SK-N-SH (cell line): ENCODE measurements around the gene ROPN1. TPM values are rescaled to one million over a fixed set of nuclear protein-coding genes. Genes with fewer than 3 reads are reported as not detected.
"Not testable (repeated sequence)": the region's sequence is repeated elsewhere in the genome, so short reads cannot be mapped to it uniquely, and the experiment has no call there.

Source experiments
- CTCF ChIA-PET: fragments of 300-600, 350-600 bp; formaldehyde crosslinking; extraction: SDS; loops from one replicate; lab custom pipeline; 2021; lab: Yijun Ruan, JAX
- POLR2A ChIA-PET: fragments of 350-600 bp; sonication (Branson Sonifier 250); formaldehyde crosslinking; extraction: SDS; loops from one replicate; lab custom pipeline; 2020; ENCODE audit warnings: antibody characterized with exemption, inconsistent platforms; lab: Yijun Ruan, JAX
- DNase-seq: peaks from one replicate; pipeline ENCODE4 v3.0.0; 2012
- H2AFZ ChIP-seq: fragments of 200-600 bp; sonication (generic); 2 replicates; pipeline ENCODE4 v1.8.1; 2016; ENCODE audit warnings: antibody characterized with exemption, mild to moderate bottlenecking, low read depth
- H3F3A ChIP-seq: fragments of 200-600 bp; sonication (generic); replicated peaks from 2 replicates; pipeline ENCODE3; 2016; ENCODE audit warnings: antibody characterized with exemption, mild to moderate bottlenecking; ENCODE audit not compliant: insufficient read depth
- H3K27ac ChIP-seq, 2 experiments: fragments of 200-500 bp in 1 of 2; fragments of 200-600 bp in 1 of 2; sonication (Bioruptor generic) in 1 of 2; sonication (generic), shearing (Covaris generic) in 1 of 2; 2 replicates each; pipeline versions ENCODE4 v1.5.1 to v1.6.1; 2014 to 2016; ENCODE audit warnings: low read depth in 2 of 2, inconsistent platforms in 1 of 2, low read length in 1 of 2, mild to moderate bottlenecking in 1 of 2, mixed read lengths in 1 of 2
- H3K27me3 ChIP-seq: fragments of 200-600 bp; sonication (generic), shearing (Covaris generic); 2 replicates; pipeline ENCODE4 v1.6.1; 2016; ENCODE audit warnings: mixed run types; ENCODE audit not compliant: insufficient read depth
- H3K36me3 ChIP-seq, 2 experiments: fragments of 200-500 bp in 1 of 2; fragments of 200-600 bp in 1 of 2; sonication (Bioruptor generic) in 1 of 2; sonication (generic) in 1 of 2; replicated peaks in 1 of 2; 2 replicates each; pipeline versions ENCODE3 to v1.5.1; 2014 to 2016; ENCODE audit warnings: low read length in 1 of 2, mild to moderate bottlenecking in 1 of 2; ENCODE audit not compliant: insufficient read depth in 2 of 2, control insufficient read depth in 1 of 2
- H3K4me1 ChIP-seq, 2 experiments: fragments of 200-500 bp in 1 of 2; fragments of 200-600 bp in 1 of 2; sonication (Bioruptor generic) in 1 of 2; sonication (generic), shearing (Covaris generic) in 1 of 2; 2 replicates each; pipeline versions ENCODE4 v1.5.1 to v1.6.1; 2014 to 2016; ENCODE audit warnings: low read depth in 1 of 2, low read length in 1 of 2, mixed run types in 1 of 2; ENCODE audit not compliant: insufficient read depth in 2 of 2, control insufficient read depth in 1 of 2
- H3K4me2 ChIP-seq: fragments of 200-600 bp; sonication (generic), shearing (Covaris generic); 2 replicates; pipeline ENCODE4 v1.6.1; 2017; ENCODE audit warnings: mixed run types
- H3K4me3 ChIP-seq, 2 experiments: fragments of 200-500 bp in 1 of 2; fragments of 200-600 bp in 1 of 2; sonication (Bioruptor generic) in 1 of 2; sonication (generic), shearing (Covaris generic) in 1 of 2; 2 replicates each; pipeline versions ENCODE4 v1.5.1 to v1.8.1; 2014 to 2016; ENCODE audit warnings: low read depth in 2 of 2, inconsistent platforms in 1 of 2, low read length in 1 of 2, mild to moderate bottlenecking in 1 of 2, mixed read lengths in 1 of 2, moderate library complexity in 1 of 2
- H3K79me2 ChIP-seq: fragments of 200-600 bp; sonication (generic); 2 replicates; pipeline ENCODE4 v1.8.1; 2017; ENCODE audit warnings: mild to moderate bottlenecking; ENCODE audit not compliant: insufficient read depth
- H3K9ac ChIP-seq: fragments of 200-600 bp; sonication (generic); 2 replicates; pipeline ENCODE4 v1.6.1; 2017; ENCODE audit warnings: mixed run types
- H3K9me2 ChIP-seq: fragments of 200-600 bp; sonication (generic); 2 replicates; pipeline ENCODE4 v1.6.1; 2017; ENCODE audit warnings: mixed run types
- H3K9me3 ChIP-seq: fragments of 200-600 bp; sonication (generic); 2 replicates; pipeline ENCODE4 v1.6.1; 2017; ENCODE audit warnings: mixed run types, mild to moderate bottlenecking, moderate library complexity
- H4K20me1 ChIP-seq: fragments of 200-600 bp; sonication (generic); 2 replicates; pipeline ENCODE4 v1.6.1; 2017; ENCODE audit warnings: mild to moderate bottlenecking, mixed run types; ENCODE audit not compliant: insufficient read depth
- CHD2 ChIP-seq: fragments of 150-350 bp; IDR thresholded peaks from 2 replicates; pipeline ENCODE4 v1.6.1; 2018; ENCODE audit warnings: low read length; ENCODE audit not compliant: partially characterized antibody
- ELF1 ChIP-seq: IDR thresholded peaks from 2 replicates; pipeline ENCODE4 v1.4.0; 2012
- EP300 ChIP-seq, 2 experiments: IDR thresholded peaks; 2 replicates each; pipeline versions ENCODE4 v1.4.0 to v1.6.1; 2012; ENCODE audit warnings: borderline replicate concordance in 1 of 2, low read depth in 1 of 2, low read length in 1 of 2
- FOXM1 ChIP-seq: IDR thresholded peaks from 2 replicates; pipeline ENCODE4 v1.4.0; 2012; ENCODE audit warnings: low read depth, mild to moderate bottlenecking
- GABPA ChIP-seq: IDR thresholded peaks from 2 replicates; pipeline ENCODE4 v1.4.0; 2012; ENCODE audit warnings: low read depth, mild to moderate bottlenecking
- MEF2A ChIP-seq: IDR thresholded peaks from 2 replicates; pipeline ENCODE4 v1.4.0; 2012; ENCODE audit warnings: low read depth, borderline replicate concordance
- NFIC ChIP-seq: IDR thresholded peaks from 2 replicates; pipeline ENCODE4 v1.4.0; 2012; ENCODE audit warnings: borderline replicate concordance
- NRF1 ChIP-seq: IDR thresholded peaks from 2 replicates; pipeline ENCODE4 v1.6.1; 2012; ENCODE audit warnings: low read depth, mild to moderate bottlenecking, low read length
- POLR2AphosphoS5 ChIP-seq: IDR thresholded peaks from 2 replicates; pipeline ENCODE4 v1.6.1; 2012; ENCODE audit warnings: low read depth, low read length
- RFX5 ChIP-seq: IDR thresholded peaks from 2 replicates; pipeline ENCODE4 v1.6.1; 2012; ENCODE audit warnings: mild to moderate bottlenecking, improper control_type of control experiment, low read length
- SIN3A ChIP-seq: IDR thresholded peaks from 2 replicates; pipeline ENCODE4 v1.6.1; 2012; ENCODE audit warnings: low read depth, mild to moderate bottlenecking, low read length, moderate library complexity, borderline replicate concordance
- SMC3 ChIP-seq: IDR thresholded peaks from 2 replicates; pipeline ENCODE4 v1.6.1; 2012; ENCODE audit warnings: low read depth, low read length, improper control_type of control experiment
- TCF12 ChIP-seq: IDR thresholded peaks from 2 replicates; pipeline ENCODE4 v1.4.0; 2012
- TEAD4 ChIP-seq: IDR thresholded peaks from 2 replicates; pipeline ENCODE4 v1.4.0; 2012; ENCODE audit warnings: mild to moderate bottlenecking, borderline replicate concordance; ENCODE audit not compliant: insufficient read depth
- YY1 ChIP-seq: IDR thresholded peaks from 2 replicates; pipeline ENCODE4 v1.4.0; 2012; ENCODE audit warnings: low read depth, mild to moderate bottlenecking
- WGBS: methylation state at CpG from one replicate; pipeline ENCODE4 v1.1.6; 2017; ENCODE audit warnings: low lambda C conversion rate; 5-methylcytosine and 5-hydroxymethylcytosine counted together
- polyA plus RNA-seq, 3 experiments: library from polyadenylated mRNA; depleted of rRNA; stranded (reverse); fragments of >200 nt; gene quantifications; 2 replicates each; pipeline ENCODE4 v1.2.3, GENCODE V29; 2012
- TF ChIP-seq, protein P1 (sequence below): fragments of 200-600 bp; sonication (generic); IDR thresholded peaks from 2 replicates; pipeline ENCODE4 v1.6.1; 2017; ENCODE audit warnings: antibody characterized with exemption, mild to moderate bottlenecking, moderate library complexity
- TF ChIP-seq, protein P2 (sequence below): IDR thresholded peaks from 2 replicates; pipeline ENCODE4 v1.4.0; 2012; ENCODE audit warnings: low read depth
- TF ChIP-seq, protein P3 (sequence below): fragments of 150-350 bp; IDR thresholded peaks from 2 replicates; pipeline ENCODE4 v1.6.1; 2016; ENCODE audit warnings: mild to moderate bottlenecking, low read depth, low read length

The ROPN1 gene
- polyA plus RNA-seq, 1 of the 3 experiments (the other 2 are of a cell fraction): 0.05 TPM

DNA sequence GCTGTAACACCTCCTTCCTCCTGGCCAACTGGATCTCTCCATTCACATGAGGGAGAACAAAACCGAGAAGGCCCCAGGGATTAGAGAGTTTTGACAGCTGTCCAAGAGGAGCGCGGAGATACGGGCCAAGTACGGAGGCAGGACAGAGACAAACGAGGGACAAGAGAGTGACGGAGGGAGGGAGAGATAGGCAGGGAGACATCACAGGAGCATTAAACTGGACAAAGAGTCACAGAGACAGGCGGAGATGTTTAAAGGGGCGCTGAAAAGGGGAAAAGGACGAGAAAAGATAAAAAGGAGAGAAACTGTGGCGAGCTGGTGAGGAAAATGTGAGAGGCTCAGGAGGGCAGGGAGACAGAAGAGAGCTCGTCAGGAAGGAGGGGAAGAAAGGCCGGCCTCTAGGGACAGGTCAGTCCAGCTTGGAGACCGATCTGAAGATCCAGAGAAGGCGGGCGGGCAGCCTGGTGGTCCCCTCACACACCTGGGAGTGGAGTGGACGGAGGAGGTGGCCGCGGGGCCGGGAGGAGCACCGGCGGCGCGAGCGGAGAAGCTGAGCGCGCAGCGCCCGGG, 40.5 kb upstream of the ROPN1 start (continued):
- no peak for TF ChIP-seq TCF12
- TF ChIP-seq, protein P1, sequence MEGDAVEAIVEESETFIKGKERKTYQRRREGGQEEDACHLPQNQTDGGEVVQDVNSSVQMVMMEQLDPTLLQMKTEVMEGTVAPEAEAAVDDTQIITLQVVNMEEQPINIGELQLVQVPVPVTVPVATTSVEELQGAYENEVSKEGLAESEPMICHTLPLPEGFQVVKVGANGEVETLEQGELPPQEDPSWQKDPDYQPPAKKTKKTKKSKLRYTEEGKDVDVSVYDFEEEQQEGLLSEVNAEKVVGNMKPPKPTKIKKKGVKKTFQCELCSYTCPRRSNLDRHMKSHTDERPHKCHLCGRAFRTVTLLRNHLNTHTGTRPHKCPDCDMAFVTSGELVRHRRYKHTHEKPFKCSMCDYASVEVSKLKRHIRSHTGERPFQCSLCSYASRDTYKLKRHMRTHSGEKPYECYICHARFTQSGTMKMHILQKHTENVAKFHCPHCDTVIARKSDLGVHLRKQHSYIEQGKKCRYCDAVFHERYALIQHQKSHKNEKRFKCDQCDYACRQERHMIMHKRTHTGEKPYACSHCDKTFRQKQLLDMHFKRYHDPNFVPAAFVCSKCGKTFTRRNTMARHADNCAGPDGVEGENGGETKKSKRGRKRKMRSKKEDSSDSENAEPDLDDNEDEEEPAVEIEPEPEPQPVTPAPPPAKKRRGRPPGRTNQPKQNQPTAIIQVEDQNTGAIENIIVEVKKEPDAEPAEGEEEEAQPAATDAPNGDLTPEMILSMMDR: no peak
- TF ChIP-seq YY1: no peak
- 0 out of 4 replicates have a peak, but pooled peaks of 1 of the 2 experiments have one; percentile 4 for TF ChIP-seq EP300 (IDR thresholded peaks at IDR 0.05; ENCODE audit: borderline replicate concordance in 1 of 2, low read depth in 1 of 2, low read length in 1 of 2)
- TF ChIP-seq CHD2: peak; percentile 8
- TF ChIP-seq POLR2AphosphoS5: no peak
- TF ChIP-seq TEAD4: no peak
- TF ChIP-seq NFIC: no peak
- TF ChIP-seq NRF1: no peak
- TF ChIP-seq ELF1: no peak
- no peak for TF ChIP-seq FOXM1
- TF ChIP-seq, protein P2, sequence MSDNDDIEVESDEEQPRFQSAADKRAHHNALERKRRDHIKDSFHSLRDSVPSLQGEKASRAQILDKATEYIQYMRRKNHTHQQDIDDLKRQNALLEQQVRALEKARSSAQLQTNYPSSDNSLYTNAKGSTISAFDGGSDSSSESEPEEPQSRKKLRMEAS: 0 out of 2 replicates have a peak, but pooled peaks have one; percentile 8
- no peak for TF ChIP-seq RFX5
- TF ChIP-seq, protein P3, sequence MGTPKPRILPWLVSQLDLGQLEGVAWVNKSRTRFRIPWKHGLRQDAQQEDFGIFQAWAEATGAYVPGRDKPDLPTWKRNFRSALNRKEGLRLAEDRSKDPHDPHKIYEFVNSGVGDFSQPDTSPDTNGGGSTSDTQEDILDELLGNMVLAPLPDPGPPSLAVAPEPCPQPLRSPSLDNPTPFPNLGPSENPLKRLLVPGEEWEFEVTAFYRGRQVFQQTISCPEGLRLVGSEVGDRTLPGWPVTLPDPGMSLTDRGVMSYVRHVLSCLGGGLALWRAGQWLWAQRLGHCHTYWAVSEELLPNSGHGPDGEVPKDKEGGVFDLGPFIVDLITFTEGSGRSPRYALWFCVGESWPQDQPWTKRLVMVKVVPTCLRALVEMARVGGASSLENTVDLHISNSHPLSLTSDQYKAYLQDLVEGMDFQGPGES: no peak
- no peak for TF ChIP-seq GABPA
- no peak for TF ChIP-seq MEF2A
- no peak for TF ChIP-seq SIN3A
- TF ChIP-seq, all 33 proteins: peak for 5

DNA sequence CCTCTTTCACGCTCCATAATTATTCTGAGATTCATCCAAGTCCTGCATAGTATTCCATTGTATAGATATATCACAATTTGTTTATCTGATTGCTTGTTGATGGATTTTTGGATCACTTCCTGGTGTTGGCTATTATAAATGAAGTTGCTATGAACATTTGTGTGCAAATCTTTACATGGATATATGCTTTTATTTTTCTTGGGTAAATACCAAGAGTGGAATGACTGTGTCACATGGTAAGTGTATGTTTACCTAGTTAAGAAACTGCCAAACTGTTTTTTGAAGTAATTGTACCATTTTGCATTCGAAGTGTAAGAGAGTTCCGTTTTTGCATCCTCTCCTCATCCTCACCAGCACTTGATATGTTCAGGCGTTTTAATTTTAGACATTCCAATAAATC, 34.6 kb upstream of the ROPN1 start:
- H3K4me1 ChIP-seq: peaks cover 0 to 3% of the 10 kb centered on the region in 2 experiments; a peak in 1 of 4 replicates
- no peak overlapping the region for H3K27ac ChIP-seq
- no peak overlapping the region for H2AFZ ChIP-seq
- no peak overlapping the region for H3K4me2 ChIP-seq
- no peaks in the 10 kb centered on the region for H3K36me3 ChIP-seq
- no peak for DNase-seq
- no peaks in the 10 kb centered on the region for H3K79me2 ChIP-seq
- no peak overlapping the region for H3K9ac ChIP-seq
- H3K27me3 ChIP-seq: no peaks in the 10 kb centered on the region
- H4K20me1 ChIP-seq: no peaks in the 10 kb centered on the region
- TF ChIP-seq SMC3: no peak
- TF ChIP-seq, protein P2: no peak
- no peak for TF ChIP-seq CHD2
- TF ChIP-seq, protein P1: no peak
- WGBS: 58% methylated on average over 4 of the region's 4 CpGs
- H3K9me3 ChIP-seq: no peaks in the 10 kb centered on the region
- H3F3A ChIP-seq: no peaks in the 10 kb centered on the region
- POLR2A ChIA-PET: no interaction called here
- no peak overlapping the region for H3K4me3 ChIP-seq
- CTCF ChIA-PET: interaction anchor here (0.8 to 3.0 kb wide), 5 partner anchors 10 to 442 kb away, joined by 3 to 11 read pairs (median 5); no protein-coding TSS in a partner anchor
- no peaks in the 10 kb centered on the region for H3K9me2 ChIP-seq

DNA sequence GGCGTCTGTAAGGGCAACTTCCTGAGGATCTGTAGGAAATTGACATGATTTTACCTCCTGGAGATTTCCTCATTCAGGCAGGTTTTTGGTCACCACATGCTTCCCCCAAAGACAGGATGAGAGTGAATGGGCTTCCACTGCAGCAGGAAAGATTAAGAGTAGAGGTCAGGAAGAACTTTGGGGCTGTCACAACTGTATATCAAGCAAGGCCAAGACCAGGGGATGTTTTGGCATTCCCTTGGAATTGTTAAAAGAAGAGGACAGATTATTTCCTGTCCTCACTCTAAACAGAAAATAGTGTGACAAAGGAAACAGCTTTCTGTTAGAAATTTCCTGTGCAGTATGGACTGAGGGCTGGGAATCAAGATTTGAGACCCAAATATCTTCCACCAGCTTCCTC, 31.6 kb upstream of the ROPN1 start:
- H4K20me1 ChIP-seq, H3K9me2 ChIP-seq, H3K4me3 ChIP-seq, H3K79me2 ChIP-seq, H3K9ac ChIP-seq, H3K27me3 ChIP-seq, H3F3A ChIP-seq, H3K4me2 ChIP-seq, H3K9me3 ChIP-seq, H3K4me1 ChIP-seq, H2AFZ ChIP-seq, H3K27ac ChIP-seq, DNase-seq, POLR2A ChIA-PET, H3K36me3 ChIP-seq: not testable (repeated sequence)
- CTCF ChIA-PET: interaction anchor here (1.5 kb wide), 1 partner anchor 57 kb away, joined by 6 read pairs; no protein-coding TSS in a partner anchor
- WGBS: 75% methylated on average over 1 of the region's 1 CpG
